ENCODE measurements around the gene COPRS.

DNA sequence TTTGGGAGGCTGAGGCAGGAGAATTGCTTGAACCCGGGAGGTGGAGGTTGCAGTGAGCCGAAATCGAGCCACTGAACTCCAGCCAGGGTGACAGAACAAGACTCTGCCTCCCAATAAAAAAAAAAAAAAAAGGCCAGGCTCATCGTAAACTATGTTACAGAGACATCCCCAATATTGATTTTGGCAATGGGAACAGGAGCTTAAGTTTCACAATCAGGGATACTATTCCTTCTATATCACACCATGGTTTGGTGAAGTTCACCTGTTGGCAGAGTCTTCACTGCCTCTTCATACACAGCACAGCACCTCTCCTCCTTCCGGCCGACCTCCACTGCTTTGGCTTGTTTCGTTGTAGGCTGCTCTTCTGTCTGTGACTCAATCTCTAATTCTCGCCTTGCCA is 21.3 kb upstream of the COPRS start:
- TF ChIP-seq POLR2A (IDR thresholded peaks at IDR 0.05; ENCODE audit: low read depth, low read length), result no peak
- TF ChIP-seq POLR2AphosphoS5 (IDR thresholded peaks at IDR 0.05; ENCODE audit: low read depth, low read length), result no peak
- no peak for TF ChIP-seq TAF1 (IDR thresholded peaks at IDR 0.05; ENCODE audit: borderline replicate concordance, low read depth, low read length)

All from GM12892 (cell line).